GM12801 (cell line): ENCODE measurements around the gene DKKL1.

Source experiments
- CTCF ChIP-seq: IDR thresholded peaks from one replicate; pipeline ENCODE4 v1.5.1; 2011; ENCODE audit warnings: control low read depth; ENCODE audit not compliant: insufficient read length; ENCODE audit errors: extremely low read depth

DKKL1 gene

GRCh38 chr19:49364083-49364737 lies 533 bp downstream of the DKKL1 start:
- TF ChIP-seq CTCF, result no peak

GRCh38 chr19:49366110-49366509 lies 2.4 kb downstream of the DKKL1 start:
- TF ChIP-seq CTCF, result no peak

GRCh38 chr19:49368711-49369358 lies 5.2 kb downstream of the DKKL1 start:
- no peak for TF ChIP-seq CTCF

- TF ChIP-seq CTCF, result no peak
Measured at GRCh38 chr19:49371184-49371583, 7.5 kb downstream of the DKKL1 start.

- no peak for TF ChIP-seq CTCF
Measured at GRCh38 chr19:49374665-49375434, 11.2 kb downstream of the DKKL1 start.

DNA sequence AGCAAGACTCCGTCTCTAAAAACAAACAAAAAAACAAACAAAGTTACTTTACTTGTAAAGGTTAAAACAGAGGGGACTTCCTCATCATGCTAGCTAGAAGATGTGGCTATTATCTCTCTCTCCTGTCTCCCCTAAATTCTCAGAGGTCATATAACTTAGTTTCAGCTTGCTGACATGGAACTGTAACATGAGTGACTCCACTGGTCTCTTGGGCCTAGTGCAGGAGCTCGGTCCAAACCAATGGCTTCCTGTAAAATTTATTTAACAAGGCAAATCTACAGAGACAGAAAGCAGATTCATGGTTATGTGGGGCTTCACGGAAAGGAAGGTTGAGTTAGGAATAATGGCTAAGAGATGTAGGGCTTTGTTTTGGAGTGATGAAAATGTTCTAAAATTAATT lies 14.8 kb downstream of the DKKL1 start:
- TF ChIP-seq CTCF, result no peak

DNA sequence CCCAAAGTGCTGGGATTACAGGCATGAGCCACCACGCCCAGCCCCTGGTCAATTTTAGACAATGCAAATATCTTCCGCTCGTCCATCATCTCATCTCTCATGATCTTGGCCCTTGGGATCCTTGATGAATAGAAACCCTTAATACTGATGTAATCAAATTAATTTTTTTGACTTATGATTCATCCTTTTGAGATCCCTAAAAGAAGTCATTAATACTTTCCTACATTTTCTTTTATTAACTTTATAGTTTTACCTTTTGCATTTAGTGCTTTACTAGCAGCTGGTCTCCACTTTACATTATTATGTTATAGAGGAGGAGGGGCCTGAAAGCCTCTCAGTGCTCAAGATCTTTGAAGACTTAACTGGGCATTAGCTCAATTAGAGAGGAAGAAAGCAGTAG lies 16.7 kb downstream of the DKKL1 start:
- no peak for TF ChIP-seq CTCF
